HCEC 1CT (cell line): ENCODE results near the gene CENPP.
"Not testable (repeated sequence)": the region's sequence is repeated elsewhere in the genome, so short reads cannot be mapped to it uniquely, and the experiment has no call there.

Experiments used
- DNase-seq: peaks from one replicate; pipeline ENCODE4 v3.0.0-alpha.2; 2017

The CENPP gene

DNA sequence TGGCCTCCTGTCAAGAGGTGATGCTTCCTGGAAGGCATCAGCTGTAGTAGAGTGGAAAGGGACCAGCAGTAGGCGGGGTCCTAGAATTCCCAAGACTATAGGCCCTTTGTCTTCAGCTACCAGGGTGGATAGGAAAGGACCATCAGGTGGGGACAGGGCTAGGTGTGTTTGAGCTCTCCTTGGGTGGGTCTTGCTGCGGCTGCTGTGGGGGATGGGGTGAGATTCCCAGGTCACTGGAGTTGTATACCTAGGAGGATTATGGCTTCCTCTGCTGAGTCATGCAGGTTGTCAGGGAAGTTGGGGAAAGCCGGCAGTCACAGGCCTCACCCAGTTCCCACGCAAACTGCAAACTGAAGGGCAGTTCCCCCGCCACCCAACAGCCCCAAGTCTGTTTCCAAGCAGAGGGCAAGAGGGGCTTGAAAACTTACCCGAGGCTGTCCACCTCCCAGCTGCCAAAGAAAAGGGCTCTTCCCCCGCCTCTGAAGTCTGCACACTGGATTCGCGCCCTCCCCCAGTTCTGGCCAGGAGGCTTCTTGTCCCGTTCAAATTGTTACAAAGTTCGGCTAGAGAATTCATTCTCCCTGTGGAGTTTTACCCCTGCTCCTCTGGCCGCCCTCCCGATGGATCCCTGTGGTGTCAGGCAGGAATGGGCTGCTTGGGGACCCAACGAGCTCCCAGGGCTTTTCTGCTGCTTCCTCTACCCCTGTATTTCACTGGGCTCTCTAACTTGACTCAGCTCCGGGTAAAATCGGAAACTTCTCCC is 233.0 kb downstream of the CENPP start:
- no peak for DNase-seq

DNA sequence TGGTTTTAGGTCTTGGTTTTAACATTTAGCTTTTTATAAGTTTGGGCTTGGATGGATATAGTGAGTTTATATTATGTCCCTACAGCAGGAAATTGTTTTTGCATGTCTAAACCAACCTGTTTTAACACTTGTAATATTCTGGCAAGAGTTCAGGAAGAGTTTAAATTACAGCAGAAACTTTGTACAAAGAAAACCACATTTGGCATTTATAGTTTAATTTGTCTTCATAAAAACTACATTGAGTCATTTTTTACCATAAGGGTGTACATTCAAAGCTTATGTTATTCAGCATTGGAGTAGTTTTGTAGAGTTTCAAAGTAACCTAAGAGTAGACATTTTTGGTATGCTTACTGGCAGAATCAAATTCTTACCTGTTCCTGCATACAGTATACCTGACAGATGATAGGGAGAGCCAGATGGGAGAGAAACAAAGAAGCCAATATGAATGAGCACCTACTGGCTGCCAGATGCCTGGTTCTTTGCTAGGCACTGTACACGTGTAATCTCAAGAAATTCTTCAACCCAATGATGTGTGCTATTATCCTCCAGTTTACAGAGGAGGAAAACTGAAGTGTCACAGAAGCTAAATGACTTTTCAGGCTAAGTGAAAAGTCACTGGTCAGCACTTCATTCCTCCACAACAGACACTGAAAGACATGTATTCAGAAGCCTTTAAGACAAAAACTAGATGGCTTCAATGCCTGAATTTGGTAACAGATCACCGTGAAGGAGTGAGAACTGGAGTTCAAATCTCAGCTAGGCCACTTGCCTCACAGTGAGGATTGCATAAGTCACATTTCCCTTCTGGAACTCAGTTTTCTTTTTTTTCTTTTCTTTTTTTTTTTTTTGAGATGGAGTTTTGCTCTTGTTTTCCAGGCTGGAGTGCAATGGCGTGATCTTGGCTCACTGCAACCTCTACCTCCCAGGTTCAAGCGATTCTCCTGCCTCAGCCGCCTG is 235.9 kb downstream of the CENPP start:
- peak; percentile 53 for DNase-seq

DNA sequence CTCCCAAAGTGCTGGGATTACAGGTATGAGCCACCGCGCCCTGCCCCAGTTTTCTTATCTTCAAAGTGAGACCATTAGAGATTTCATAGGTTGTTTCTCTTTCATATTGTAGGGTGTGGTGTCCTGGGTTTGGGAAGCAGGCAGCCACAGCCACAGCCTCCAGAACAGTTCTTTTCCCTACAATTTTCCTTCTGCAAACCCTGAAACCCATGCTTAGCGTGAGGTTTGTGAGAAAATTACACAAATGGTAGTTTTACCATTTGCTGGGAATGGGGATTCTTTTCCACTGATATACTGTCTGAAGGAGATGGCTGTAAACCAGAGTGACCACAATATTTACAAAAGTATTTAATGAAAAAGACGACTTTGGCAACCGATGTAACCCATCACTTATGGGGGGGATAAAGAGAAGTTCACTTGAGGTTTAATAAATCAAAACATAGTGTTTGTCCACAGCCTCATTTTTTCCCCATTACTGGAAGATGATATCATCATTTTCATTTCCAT is 236.8 kb downstream of the CENPP start:
- DNase-seq = peak; percentile 78

DNA sequence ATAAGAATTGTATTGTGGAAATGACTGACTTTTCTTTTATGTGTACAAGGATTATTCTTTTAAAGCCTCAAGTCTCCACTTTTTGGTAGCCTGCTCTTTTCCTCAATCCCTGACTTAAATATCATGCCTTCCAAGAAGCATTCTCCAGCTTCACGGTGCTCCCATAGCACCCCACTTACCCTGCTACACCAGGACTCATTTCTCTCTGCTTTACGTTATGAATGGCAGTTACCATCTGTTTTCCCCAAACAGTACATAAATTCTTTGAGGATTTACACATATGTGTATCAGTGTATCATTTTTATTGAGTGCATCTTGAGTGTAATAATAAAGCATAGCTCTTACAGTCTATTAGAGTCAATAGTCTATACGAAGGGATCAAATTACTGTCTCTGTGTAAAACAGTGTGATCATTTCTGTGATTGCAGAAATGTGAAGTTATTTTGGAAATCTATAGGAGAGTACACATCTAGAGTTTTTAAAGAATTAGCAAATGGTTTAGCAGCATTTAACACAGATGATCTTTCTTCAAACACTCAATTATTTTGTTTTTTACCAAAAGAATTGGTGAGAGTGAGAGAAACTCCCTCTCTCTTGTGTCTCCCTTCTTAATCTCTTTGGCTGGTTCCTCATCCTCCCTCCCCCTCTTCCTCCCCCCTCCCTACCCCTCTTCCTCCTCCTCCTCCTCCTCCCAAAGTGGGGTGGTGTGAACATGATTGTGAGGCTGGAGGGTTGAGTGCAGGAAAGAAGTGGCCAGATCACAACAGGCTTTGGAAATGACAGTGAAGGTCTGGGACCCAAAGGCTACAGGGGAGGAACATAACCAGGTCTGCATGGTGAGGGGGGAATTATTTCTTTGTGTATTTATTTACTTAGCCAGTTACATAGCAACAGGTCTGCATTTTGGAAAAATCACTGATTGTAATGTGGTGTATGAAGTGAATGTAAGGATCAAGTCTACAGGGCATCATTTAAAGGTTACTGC is 237.7 kb downstream of the CENPP start:
- DNase-seq = no peak

DNA sequence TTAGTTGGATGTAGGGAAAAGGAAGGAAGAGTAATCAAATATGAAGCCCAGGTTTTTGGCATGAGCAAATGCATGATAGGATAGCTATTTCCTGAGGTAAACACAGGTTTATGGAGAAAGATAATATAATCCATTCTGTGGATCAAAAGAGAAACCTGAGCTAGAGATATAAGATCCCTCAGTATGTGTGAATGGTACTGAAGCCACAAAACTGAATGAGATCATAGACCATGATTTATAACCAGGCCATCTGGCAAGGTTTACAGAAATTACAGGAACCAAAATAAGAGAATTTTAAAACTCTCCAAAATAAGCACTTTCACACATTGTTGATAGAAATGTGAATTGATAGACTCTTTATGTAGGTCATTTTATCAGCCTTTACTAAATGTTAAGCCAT is 238.8 kb downstream of the CENPP start:
- peak; percentile 27 for DNase-seq

DNA sequence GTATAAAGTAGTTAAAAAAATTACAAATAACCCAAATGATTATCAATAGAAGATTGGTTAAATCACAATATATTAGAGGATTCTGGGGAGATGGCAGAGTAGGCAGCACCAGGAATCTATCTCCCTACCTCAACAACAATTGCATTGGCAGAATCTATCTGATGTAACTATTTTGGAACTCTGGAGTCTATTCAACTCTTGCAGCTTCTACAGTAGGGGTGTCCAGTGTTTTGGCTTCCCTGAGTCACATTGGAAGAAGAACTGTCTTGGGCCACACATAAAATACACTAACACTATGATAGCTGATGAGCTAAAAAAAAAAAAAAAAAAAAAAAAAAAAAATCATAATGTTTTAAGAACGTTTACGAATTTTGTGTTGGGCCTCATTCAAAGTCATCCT is 239.2 kb downstream of the CENPP start:
- peak; percentile 6 for DNase-seq

DNA sequence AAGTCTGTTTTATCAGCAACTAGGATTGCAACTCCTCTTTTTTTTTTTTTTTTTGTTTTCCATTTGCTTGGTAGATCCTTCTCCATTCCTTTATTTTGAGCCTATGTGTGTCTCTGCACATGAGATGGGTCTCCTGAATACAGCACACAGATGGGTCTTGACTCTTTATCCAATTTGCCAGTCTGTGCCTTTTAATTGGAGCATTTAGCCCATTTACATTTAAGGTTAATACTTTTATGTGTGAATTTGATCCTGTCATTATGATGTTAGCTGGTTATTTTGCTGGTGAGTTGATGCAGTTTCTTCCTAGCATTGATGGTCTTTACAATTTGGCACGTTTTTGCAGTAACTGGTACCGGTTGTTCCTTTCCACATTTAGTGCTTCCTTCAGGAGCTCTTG is 246.1 kb downstream of the CENPP start:
- not testable (repeated sequence) for DNase-seq

DNA sequence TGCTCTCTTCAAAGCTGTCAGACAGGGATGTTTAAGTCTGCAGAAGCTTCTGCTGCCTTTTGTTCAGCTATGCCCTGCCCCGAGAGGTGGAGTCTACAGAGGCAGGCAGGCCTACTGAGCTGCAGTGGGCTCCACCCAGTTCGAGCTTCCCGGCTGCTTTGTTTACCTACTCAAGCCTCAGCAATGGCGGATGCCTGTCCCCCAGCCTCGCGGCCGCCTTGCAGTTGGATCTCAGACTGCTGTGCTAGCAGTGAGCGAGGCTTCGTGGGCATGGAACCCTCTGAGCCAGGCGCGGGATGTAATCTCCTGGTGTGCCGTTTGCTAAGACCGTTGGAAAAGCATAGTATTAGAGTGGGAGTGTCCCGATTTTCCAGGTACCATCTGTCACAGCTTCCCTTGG is 247.9 kb downstream of the CENPP start:
- not testable (repeated sequence) for DNase-seq

DNA sequence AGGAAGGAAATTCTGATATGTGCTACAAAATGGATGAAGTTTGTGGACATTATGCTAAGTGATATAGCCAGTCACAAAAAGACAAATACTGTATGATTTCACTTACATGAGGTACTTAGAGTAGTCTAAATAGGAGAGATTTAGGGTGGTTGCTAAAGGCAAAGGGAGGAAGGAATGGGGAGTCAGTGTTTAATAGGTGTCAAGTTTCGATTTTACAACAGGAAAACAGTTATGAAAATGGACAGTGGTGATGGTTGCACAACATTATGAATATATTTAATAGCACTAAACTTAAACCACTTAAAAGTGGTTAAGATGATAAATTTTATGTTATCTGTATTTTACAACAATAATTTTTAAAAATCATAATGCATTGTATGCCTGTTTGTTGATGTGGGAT is 250.4 kb downstream of the CENPP start:
- DNase-seq = peak; percentile 29

DNA sequence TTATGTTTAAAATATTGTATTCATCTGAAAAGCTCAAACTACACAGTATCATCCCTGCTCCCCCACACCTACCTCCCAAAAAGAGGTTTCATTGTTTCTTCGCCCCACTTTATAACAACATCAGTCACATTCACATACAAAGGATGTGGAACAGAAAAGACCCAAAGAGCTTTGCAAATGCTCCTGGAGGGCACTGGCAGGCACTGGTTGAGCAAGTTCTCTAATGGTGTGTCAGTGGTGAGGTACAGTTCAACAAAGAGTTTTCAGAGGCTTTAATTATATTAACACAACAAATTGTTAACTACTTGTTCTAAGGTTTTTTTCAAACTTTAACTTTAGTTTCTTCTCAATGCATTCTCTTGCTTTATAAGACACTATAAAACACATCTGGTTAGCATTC is 264.2 kb downstream of the CENPP start:
- DNase-seq = no peak

DNA sequence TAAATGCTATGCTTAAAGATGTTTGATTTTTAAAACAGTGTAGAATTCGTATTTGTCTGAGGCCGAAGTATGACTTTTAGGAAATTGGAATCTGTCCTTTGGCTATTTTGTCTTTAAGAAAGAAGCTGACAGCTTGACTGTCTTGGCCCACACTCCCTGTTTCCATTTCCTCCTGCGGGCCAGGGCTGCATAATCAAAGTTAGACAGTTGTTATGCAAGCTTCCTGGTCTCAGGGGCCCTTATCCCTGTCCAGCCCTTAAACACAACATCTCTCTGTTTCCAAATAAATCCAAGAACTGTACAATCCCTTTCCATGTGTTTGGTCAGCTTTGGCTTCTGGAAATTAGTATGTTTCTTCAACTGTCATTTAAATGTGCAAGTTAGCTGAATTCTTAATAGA is 264.6 kb downstream of the CENPP start:
- DNase-seq = peak; percentile 19

DNA sequence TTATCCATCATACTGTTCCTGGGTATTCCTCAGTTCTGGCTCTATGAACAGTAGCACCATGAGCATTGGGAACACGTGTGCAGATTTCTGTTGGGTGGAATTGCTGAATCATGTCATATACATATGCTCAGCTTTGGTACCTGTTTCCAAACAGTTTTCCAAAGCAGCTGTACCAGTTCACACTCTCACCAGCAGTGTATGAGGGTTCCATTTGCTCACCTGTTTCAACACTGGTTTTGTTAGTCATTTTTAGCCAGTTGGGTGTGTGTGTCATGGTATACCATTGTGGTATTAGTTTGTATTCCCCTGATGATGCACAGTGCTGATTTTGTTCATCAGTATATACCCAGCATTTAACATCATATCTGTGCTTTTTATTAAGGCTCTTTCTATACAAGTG is 266.8 kb downstream of the CENPP start:
- no peak for DNase-seq

DNA sequence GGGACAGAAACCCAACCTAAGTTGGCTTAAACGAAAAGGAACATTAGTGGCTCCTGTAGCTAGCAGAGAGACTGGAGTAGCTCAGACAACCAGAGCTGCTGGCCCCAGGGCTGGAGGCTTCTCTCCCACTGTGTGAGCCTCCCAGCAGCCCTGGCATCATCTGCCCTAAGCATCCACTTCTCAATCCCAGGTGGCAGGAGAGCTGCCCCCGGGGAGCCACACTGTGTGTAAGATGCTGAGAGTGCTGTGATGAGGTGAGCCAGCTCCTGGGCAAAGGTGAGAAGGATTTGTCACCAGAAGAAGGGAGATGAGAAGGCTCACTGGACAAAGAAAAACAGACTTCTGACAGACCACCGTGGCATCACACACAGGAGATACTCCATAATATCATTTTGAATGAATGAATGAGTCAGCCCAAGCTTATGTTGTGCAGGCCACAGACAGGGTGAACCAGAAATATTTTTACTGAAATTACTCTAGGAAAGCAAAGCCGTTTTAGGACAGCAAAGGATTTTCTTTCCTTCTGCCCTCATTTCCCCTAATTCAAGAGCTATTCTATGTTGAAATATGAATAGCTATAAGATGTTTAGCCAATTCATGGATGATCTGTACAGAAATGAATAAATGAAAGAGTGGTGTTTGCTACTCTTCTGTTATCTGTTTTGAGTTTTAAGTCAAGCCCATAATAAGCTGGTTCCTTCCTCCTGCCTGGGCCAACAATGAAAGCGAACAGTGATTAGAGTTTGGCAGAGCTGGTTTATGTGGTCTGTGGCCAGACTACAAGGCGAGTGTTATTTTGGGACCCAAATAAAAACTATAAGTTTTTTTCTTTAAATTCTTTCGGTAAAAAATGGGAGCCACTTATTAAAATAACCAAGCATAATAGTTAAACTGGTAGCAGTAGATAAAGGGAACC is 267.5 kb downstream of the CENPP start:
- no peak for DNase-seq

DNA sequence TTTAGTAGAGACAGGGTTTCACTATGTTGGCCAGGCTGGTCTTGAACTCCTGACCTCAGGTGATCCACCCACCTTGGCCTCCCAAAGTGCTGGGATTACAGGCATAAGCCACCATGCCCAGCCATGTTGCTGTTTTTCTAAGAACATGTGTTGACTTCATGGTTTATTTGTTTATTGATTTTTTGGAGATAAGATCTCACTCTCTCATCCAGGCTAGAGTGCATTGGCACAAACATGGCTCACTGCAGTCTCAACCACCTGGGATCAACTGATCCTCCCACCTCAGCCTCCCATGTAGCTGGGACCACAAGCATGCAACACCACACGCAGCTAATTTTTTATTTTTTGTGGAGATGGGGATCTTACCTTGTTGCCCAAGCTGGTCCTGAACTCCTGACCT is 269.3 kb downstream of the CENPP start:
- not testable (repeated sequence) for DNase-seq

DNA sequence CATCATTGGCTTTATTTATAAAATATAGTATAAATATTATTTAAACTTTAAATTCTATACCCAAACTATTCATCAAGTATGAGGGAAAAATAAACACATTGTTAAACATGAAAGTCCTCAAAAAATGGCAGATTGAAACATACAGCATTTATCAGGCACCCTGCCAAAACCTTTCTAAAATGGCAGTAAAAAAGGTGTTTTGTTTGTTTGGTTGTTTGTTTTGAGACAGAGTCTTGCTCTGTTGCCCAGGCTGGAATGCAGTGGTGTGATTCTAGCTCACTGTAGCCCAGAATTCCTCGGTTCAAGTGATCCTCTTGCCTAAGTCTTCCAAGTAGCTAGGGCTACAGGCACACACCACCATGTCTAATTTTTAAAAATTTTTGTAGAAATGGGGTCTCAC is 270.2 kb downstream of the CENPP start:
- DNase-seq = no peak

DNA sequence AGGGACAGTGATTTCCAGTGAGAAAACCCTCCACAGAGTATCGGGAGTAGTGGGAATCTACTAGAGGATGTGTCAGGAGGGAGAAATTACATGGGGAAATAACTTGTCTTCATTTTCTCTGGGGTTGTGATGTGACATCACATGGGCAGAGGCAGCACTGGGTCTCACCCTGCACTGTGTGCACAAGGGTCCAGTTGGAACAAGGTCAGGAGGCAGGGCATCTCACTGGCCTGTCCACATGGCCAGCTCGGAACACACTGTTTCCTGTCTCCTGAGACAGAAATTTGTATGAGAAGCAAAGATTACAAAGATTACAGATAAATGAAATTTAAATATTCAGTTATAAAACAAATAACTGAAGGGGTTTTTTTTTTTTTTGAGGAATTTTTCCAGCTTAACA is 272.6 kb downstream of the CENPP start:
- no peak for DNase-seq

DNA sequence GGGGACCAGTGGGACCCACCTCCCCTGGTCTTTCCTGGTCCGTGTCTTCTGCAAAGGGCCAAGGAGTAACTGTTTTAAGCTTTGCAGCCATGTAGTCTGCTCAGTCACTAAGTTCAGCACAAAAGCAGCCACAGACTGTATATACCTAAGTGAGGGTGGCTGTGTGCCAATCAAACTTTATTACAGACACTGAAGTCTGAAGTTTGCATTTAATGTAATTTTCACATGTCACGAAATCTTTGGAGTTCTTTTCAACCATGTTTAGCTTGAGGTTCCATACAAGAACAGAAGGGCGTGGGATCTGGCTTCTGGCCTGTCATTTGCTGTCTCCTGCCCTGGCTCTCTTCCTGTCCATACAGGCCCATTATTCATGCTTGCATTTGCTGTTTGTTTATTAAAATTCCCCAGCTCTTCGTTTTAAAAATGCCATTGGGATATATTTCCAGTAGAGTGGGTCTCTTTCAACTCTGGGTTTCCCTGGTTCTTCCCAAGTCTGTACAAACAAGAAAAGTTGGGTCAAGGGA is 274.2 kb downstream of the CENPP start:
- no peak for DNase-seq

DNA sequence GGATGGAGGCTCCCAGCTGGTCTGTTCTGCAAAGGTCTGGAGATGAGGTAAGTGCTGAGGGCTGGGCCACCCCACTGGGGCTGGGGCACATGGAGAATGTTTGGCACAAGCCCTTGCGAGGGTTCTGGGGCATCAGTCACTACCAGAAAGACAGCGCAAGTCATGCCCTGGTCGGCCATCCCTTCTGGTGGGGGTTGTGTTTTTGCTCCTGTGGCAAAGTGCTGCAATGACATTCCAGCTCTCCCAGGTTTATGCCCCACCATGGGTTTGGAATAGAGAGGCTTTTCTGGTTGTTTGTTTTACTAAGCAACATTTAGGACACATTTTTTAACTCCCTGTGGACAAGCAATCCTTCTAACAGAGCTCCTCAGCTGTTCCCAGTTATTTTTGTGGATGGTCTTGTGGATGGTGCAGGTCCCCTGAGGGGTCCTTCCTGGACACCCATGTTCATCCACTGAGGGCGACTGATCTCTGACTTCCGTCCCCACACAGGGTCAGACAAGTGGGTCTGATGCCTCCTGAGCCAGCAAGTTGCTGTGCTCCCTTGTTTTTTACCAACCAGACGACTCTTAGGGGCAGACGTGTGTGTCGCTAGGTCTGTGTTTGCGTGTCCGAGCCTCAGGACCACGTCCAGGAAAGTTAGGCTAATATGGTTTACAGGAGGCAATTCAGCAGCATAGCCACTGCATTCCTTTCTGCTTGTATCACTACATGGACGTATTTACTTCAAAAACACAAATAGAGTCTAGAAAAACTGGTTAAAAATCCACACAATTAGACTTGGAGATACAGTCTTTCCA is 274.9 kb downstream of the CENPP start:
- DNase-seq = peak; percentile 15

DNA sequence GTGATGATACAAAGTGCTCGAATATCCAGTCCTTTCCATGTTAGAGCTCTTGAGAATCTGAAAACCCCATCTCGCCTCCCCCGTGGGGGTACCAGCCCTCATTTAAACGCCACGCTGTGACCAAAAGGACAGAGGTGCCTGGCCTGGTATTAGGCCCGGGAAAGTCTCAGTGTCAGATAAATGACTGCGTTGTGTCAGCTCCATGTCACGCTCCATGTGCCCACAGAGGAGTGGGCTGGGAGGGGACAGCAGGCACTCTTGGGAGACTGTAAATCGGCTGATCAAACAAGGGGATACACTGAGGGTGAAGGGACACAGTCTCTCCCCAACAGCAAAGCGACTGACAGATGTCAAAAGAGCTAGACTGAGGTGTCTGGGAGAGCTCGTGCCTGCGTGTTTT is 275.7 kb downstream of the CENPP start:
- no peak for DNase-seq

DNA sequence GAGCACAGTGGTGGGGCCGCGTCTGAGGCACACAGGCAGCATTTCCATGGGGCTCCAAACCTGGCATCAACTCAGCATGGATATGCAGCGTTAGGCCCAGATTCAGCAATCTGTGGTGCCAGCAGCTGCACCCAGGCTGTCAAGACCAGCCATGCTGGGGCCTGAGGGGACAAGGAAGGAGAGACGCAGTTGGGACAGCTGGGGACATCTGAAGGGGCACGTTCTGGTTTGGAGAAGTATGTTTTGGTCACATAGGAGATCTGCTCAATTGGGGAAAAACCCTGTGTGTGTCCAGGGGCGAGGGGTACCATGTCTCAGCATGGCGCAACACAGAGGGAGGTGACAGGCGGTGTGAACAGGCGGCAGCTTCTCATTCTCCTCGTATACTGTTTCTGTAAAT is 276.7 kb downstream of the CENPP start:
- no peak for DNase-seq
